Posterior cingulate gyrus (tissue), 11 donors: Measurements from ENCODE around the gene SNAPIN.
A peak's percentile ranks its signal among the peaks of the same experiment; 100 is the strongest.
"Not testable (repeated sequence)": the region's sequence is repeated elsewhere in the genome, so short reads cannot be mapped to it uniquely, and the experiment has no call there.

Experiments used
- DNase-seq, 10 donors: peaks; one replicate each; pipeline versions ENCODE4 v3.0.0 to v3.0.0-alpha.2; 2020 to 2021; ENCODE audit warnings: mixed read lengths in 3 of 10
- intact Hi-C: fragments of 100-400 bp; cut with DNase I; formaldehyde crosslinking; loops from one replicate; pipeline ENCODE4 v1.15.1; 2023

SNAPIN gene

DNA sequence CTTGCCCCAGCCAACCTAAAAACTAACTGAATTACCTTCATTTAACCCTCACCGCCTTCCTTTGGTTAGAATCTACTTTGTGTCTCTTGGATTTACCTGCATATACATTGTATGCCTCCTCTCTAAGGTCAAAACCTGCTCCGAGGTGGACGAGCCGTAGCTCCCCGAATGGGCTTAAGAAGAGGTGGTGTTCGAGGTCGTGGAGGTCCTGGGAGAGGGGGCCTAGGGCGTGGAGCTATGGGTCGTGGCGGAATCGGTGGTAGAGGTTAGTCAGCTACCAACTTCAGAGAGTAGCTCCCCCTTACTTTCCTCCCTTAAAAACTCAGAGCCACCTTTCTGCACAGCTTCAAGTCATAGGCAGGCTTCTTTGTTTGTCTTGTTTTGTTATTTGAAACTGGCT lies 15.4 kb upstream of the SNAPIN start:
- intact Hi-C loops: no loop called here
- no peak for DNase-seq

GRCh38 chr1:153643816-153644215 lies 14.7 kb upstream of the SNAPIN start:
- intact Hi-C loops: no loop called here
- no peak for DNase-seq

DNA sequence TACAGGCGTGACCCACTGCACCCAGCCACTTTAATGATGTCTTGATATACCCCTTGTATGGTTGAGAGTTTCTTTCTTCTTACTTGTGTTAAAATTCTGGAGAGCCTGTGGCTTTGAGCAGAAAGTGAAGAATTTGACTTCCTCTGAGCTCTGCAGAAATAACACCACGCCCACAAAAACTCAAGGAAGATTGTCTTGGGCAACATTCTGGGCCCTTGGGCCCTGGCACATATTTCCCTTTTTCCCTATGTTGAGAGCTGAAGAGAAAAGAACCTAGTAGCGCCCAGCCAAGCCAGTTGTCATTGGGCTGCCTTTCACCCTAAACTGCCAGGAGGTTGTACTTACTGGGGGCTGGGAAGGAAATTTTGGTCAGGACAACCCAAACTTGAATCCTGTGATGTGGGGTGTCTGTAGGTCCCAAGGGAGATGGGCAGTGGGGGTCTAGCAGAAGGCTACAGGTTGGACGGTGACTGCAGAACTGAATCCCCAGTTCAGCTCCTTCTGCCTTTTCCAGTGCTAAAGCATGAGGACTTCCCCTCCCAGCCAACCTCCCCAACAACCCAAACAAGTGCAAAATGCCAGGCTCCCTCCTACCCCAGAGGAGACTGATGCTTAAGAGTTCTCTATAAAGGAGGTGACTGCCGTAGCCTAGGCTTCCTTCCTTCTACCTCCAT lies 11.7 kb upstream of the SNAPIN start:
- no peak for DNase-seq
- intact Hi-C loops: no loop called here

- DNase-seq: no peak
- intact Hi-C loops: no loop called here
Measured at GRCh38 chr1:153647346-153647714, 11.2 kb upstream of the SNAPIN start.

GRCh38 chr1:153648000-153648643 lies 10.4 kb upstream of the SNAPIN start:
- intact Hi-C loops: no loop called here
- no peak for DNase-seq

DNA sequence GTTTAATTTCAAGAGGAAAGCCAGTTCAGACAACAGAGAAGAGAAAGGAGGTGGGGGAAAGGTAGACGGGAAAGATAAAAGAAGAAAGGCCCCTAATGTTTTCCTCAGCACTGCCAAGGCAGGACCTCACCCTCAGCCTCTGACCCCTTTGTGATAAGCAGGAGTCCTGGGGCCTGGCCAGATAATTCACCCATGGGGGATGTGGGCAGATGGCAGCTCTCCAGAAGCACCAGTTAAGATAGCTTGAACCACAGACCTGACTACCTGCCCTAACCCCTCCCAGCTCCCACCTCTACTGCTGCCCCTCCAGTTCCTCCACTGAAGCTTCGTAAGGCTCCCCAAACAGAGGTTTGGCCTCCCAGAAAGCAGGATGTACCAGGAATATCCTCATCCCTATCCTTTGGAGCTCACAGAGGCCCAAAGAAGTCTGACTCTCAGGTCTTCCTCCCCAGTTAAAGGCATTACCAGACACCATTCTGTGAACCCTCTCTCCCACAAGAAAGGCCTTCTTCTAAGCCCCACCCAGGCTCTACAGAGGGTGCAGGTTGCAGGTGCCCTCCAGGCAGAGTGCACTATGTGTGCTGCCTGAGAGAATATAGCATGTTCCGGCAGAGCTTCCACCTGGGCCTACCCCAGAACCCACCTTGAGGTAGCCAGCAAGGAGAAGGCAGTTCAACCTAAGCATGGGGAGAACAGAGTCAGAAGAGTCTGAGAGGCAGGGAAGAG lies 9.2 kb upstream of the SNAPIN start:
- intact Hi-C loops: no loop called here
- no peak for DNase-seq

DNA sequence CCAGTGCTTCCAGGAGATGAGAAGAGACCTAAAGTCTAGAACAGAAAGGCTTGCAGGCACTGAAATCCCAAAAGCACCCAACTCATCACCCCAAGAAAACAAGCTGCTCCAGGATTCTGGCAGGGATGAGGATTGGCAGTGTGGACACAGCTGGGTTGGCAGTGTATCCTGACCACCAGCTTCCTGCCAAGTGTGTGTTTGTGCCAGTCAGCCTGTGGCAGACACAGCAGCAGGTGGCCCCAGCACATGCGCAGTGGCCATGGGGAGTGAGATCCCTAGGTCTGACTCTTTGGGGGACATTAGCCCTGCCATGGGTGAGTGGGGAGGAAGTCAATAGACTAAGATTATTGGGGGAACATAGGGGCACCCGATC lies 8.7 kb upstream of the SNAPIN start:
- DNase-seq: peak; percentile 67 to 97 (median 80)
- intact Hi-C loops: loop anchor here (10.0 kb wide), 1 partner anchor 135 kb away; no protein-coding TSS in a partner anchor

DNA sequence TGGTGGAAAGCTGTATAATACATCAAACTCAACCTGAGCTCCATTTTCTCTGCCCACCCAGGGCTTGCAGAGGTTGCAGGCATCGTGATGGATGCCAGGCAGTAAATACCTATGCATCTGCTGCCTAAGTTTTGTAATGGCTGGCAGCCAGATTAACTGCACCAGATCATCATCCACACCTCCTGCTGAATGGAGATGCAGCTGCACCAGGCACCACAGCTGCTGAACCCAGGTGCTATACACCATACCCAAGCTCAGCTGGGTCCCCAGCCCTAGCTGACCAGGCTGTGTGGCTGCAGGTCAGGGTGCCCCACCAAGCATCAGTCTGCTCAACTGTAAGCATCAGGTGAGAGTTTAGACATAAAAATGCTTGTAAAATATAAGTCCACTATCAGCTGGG lies 6.7 kb upstream of the SNAPIN start:
- intact Hi-C loops: loop anchor here (10.0 kb wide), 1 partner anchor 137 kb away; no protein-coding TSS in a partner anchor
- no peak for DNase-seq

- DNase-seq: no peak
- intact Hi-C loops: loop anchor here (10.0 kb wide), 1 partner anchor 138 kb away; no protein-coding TSS in a partner anchor
Measured at GRCh38 chr1:153652805-153653500, 5.5 kb upstream of the SNAPIN start.

DNA sequence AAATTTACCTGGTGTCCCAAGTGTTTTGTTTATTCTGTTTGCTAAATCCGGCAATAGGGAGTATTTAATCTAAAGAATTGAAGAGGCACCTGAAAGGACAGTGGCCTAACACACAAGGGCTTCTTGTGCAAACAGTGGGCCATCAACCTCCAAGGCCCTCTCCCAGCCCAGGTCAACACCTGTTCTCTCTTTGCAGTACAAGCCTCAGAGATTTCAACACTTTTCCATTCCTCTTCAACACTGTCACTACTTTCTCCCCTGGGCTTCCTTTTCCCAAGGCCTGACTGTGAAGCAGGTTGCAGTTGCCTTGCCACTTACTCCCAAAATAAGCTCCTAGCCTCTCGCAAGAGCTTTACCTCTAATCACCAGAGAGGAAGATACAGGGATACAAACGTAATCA lies 3.2 kb upstream of the SNAPIN start:
- intact Hi-C loops: loop anchor here (10.0 kb wide), 1 partner anchor 141 kb away; no protein-coding TSS in a partner anchor
- no peak for DNase-seq

DNA sequence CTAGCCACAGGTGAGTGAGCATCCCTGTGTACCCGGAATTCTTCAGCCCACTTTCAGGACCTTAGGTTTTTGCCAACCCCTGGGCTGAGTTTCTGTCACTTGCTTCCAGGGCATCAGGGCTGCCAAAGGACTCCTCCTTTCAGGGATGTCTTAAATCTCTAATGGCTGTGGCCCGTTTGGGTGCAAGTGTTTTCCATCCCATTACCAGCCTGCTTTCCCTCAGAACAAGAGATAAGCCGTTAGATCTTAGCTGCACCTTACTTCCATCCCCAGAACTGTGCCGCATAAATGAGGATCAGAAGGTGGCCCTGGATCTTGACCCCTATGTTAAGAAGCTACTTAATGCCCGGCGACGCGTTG lies 652 bp downstream of the SNAPIN start:
- no peak for DNase-seq
- intact Hi-C loops: loop anchor here (2.0 to 10.0 kb wide), 2 partner anchors 86 to 144 kb away; no protein-coding TSS in a partner anchor

GRCh38 chr1:153659656-153660055 lies 1.2 kb downstream of the SNAPIN start:
- DNase-seq: no peak
- intact Hi-C loops: loop anchor here (2.0 to 10.0 kb wide), 2 partner anchors 87 to 145 kb away; no protein-coding TSS in a partner anchor

GRCh38 chr1:153661111-153661708 lies 2.7 kb downstream of the SNAPIN start:
- no peak for DNase-seq
- intact Hi-C loops: no loop called here

GRCh38 chr1:153662269-153662668 lies 3.8 kb downstream of the SNAPIN start:
- intact Hi-C loops: no loop called here
- DNase-seq: no peak

GRCh38 chr1:153663211-153663610 lies 4.7 kb downstream of the SNAPIN start:
- intact Hi-C loops: no loop called here
- peak in 2 of 10 donors; percentile 5 to 7 for DNase-seq

DNA sequence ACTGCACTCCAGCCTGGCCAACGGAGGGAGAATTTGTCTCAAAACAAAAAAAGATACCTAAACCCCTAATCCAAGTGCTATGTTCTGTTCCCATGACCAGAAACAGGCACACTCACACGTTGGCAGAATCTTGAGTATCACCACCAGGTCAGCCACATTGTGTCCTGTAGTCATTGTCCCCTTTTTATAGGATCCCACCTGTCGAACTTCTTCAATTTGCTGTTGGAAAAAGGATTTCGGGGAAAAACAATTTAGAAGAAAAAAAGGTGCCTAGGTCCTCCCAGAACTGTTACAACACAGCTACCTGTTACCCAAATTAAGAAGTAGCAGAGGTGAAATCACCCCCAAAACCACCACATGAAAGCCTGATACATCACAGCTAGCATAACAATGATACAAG lies 8.9 kb downstream of the SNAPIN start:
- DNase-seq: peak in 1 of 10 donors; percentile 9
- intact Hi-C loops: no loop called here

GRCh38 chr1:153668672-153669071 lies 10.2 kb downstream of the SNAPIN start:
- intact Hi-C loops: not testable (repeated sequence)
- peak in 2 of 10 donors; percentile 26 to 28 for DNase-seq

DNA sequence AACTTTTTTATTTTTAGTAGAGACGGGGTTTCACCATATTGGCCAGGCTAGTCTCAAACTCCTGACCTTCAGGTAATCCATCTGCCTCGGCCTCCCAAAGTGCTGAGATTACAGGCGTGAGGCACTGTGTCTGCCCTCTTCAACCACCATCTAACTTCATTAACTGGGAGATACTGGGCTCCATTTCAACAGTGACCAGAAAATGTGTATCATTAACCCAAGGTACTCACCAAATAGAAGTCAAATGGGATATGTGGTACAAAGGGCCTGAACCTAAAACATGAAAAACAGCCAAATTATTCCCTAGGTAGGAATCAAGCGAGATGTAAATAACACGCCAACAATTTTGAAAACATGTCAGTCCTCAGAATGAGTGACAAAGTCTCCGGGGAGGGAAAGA lies 11.1 kb downstream of the SNAPIN start:
- intact Hi-C loops: loop anchor here (2.0 to 10.0 kb wide), 2 partner anchors 97 to 105 kb away; partner anchors contain the start of gene SLC27A3
- peak in 2 of 10 donors; percentile 7 for DNase-seq

- intact Hi-C loops: loop anchor here (2.0 to 10.0 kb wide), 2 partner anchors 98 to 104 kb away; partner anchors contain the start of gene SLC27A3
- peak in 3 of 10 donors; percentile 17 to 74 (median 63) for DNase-seq
Measured at GRCh38 chr1:153670257-153670858, 11.9 kb downstream of the SNAPIN start.
